ENCODE data around the gene COG8.
"Not testable (repeated sequence)": the region's sequence is repeated elsewhere in the genome, so short reads cannot be mapped to it uniquely, and the experiment has no call there.

Gene COG8

GRCh38 chr16:69339289-69340094, at the start of gene COG8, which contains the start of gene NIP7:
Gene COG8, minus strand, starts transcription at chr16:69339564. Its CDS starts 12 bp downstream, at chr16:69339552.
Gene NIP7, plus strand, starts transcription at chr16:69339772. Its CDS starts 58 bp downstream, at chr16:69339830.
- DNase-seq, result peak; percentile 96

- DNase-seq, result no peak
Observed at GRCh38 chr16:69386596-69386995, 47.2 kb upstream of the COG8 start.

GRCh38 chr16:69384974-69385373, 45.6 kb upstream of the COG8 start:
- DNase-seq, result no peak

DNA sequence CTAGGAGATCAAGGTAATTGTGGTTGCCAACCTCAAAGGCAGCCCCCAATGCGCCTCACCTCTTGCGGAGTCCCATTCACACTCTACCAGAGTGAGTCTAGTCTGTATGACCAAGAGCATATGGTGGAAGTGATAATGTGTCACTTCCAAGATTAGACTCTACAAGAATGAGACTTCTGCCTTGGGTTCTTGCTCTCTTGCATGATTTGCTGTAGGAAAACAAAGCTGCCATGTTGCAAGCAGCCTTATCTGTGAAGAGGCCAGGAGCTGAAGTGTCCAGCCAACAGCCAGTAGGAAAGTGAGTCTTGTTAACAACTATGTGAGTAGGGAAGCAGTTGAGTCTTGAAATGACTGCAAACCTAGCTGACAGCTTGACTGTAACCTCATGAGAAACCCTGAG, 43.1 kb upstream of the COG8 start:
- no peak for DNase-seq

DNA sequence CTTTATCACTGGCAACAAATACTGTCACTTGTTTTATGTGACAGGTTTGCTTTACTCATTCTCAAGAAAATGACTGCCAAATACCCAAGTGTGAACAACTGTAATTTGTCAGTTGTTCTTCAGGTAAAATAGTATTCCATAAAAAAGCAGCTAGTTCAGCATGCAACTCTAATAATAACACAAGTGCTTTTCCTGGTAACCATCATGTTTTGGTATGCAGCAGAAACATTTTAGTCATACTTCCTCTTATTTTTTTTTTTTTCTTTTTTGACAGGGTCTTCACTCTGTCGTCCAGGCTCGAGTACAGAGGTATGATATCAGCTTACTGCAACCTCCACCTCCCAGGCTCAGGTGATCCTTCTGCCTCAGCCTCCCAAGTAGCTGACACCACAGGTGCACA, 41.9 kb upstream of the COG8 start:
- no peak for DNase-seq

- DNase-seq, result no peak
Observed at GRCh38 chr16:69378760-69379159, 39.4 kb upstream of the COG8 start.

DNA sequence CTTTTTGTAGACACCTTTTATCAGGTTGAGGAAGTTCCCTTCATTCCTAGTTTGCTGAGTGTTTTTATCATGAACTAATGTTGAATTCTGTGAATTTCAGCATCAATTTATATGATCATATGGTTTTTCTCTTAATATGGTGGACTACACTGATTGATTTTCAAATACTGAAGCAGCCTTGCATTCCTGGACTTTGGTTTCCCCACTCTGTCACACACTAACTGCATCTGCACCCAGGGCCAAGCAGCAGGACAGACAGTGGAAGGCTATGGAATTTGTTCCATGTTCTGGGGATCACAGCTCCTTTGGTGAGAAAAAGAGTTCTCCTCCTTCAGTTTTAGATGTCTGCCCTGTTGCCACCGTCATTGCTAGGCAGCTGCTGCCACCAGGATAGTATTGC, 38.7 kb upstream of the COG8 start:
- DNase-seq, result no peak

GRCh38 chr16:69376393-69377059, 37.2 kb upstream of the COG8 start:
- no peak for DNase-seq

GRCh38 chr16:69373019-69373418, 33.7 kb upstream of the COG8 start:
- no peak for DNase-seq

GRCh38 chr16:69371564-69371963, 32.2 kb upstream of the COG8 start:
- no peak for DNase-seq

DNA sequence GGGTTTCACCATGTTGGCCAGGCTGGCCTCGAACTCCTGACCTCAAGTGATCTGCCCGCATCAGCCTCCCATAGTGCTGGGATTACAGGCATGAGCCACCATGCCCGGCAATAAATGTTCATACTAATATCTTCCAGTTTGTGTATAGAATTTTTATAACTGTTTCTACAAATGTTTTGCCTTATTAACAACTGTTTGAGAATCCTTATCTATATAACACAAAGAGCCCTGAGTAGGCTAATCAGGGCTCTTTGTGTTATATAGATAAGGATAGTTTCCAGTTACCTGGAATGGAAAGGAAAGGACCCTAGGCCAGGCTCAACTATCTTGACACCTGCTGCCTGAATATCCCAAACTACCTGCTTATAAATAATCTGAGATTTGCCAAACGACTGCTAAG, 29.5 kb upstream of the COG8 start:
- DNase-seq, result no peak

GRCh38 chr16:69367980-69368379, 28.6 kb upstream of the COG8 start:
- DNase-seq, result no peak

- DNase-seq, result no peak
Observed at GRCh38 chr16:69366431-69366830, 27.1 kb upstream of the COG8 start.

DNA sequence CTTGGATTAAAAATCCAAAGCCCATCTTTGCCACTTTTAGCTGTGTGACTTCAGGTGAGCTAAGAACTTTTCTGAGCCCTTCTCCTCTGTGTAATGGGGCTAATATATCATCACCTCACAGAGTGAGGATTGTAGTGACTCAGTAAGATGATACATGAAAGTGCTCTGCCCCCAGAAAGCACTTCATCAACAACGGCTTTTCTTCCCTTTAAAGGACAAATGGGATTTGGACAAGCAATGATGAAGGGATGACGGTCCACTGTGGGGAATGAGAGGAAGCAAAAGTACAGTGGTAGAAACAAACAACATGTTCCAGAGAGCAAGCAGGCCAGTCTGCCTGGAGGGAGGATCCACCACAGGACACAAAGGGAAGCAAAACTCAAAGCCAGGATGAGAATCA, 26.5 kb upstream of the COG8 start:
- DNase-seq, result no peak

GRCh38 chr16:69364088-69364487, 24.7 kb upstream of the COG8 start:
- no peak for DNase-seq

GRCh38 chr16:69363281-69363717, 23.9 kb upstream of the COG8 start:
- DNase-seq, result no peak

GRCh38 chr16:69360070-69360469, 20.7 kb upstream of the COG8 start:
- DNase-seq, result not testable (repeated sequence)

DNA sequence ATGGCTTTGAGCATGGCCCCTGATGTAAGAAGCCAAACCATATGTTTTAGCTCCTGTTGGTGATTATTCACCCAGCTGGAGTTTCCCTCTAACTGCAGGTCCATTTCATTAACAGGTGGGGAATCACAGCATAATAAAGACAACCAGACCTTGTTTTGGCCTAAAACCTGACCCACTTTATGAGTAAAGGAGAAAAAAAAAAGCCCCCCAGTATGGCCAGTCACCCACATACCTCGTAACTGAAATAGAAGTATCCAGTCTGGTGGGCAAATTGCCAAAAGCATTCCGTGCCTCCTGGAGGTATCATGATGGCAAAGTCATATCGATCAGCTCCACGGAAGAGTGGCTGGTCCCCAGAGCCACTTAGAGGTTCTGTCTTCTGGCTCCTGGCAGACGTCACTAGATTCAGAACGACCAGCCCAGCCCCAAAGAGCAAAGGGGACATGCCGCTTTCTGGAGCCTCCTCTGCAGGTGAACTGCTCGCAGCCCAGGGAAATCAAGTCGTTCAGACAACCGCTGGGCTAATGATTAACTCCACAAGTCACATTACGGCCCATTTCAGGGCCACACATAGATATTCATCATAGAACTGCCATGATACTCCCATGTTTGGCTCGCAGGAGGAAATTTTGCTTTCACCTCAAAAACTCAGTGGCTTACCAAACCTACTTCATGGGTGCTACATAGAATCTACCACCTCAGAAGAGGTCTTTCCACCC, 12.1 kb upstream of the COG8 start, which contains the start of gene TMED6:
TSS of gene TMED6 (minus strand) at position 478 of the 719 bp plus-strand sequence. CDS start at position 445, 33 bp downstream.
- no peak for DNase-seq

GRCh38 chr16:69350536-69351133, 11.3 kb upstream of the COG8 start:
- DNase-seq, result no peak

- DNase-seq, result no peak
Observed at GRCh38 chr16:69349536-69349935, 10.2 kb upstream of the COG8 start.

DNA sequence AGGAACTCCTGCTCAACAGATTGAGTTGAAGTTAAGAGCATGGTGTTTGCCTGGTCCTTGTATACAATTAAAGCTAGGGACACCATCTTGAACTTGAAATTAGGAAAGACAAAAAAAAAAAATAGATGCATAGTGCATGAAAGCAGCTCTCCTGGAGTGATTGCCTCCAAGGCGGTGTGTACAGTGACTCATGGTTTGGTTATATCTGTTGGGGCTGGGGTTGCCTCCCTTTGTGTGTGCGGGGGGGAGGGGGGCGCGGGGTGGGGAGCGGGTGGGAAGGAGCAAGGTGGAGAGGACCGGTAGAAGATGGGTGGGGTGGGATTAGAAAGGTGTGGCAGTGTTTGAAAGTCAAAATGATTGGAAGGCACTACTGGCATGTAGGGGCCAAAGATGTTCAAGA, 8.9 kb upstream of the COG8 start:
- DNase-seq, result no peak

- no peak for DNase-seq
Observed at GRCh38 chr16:69346683-69347082, 7.3 kb upstream of the COG8 start.

- no peak for DNase-seq
Observed at GRCh38 chr16:69345923-69346322, 6.6 kb upstream of the COG8 start.

Data from activated effector memory CD4-positive, alpha-beta T cell treated with anti-CD3 and anti-CD28 coated beads, Interleukin-2, amount 50 U/mL, for 16 hours (primary cell).